NT2/D1 (cell line): ENCODE measurements around the gene EXOC2.

ENCODE experiments used
- SUZ12 ChIP-seq: IDR thresholded peaks from 2 replicates; pipeline ENCODE4 v1.6.1; 2011; ENCODE audit not compliant: insufficient read length, insufficient read depth; ENCODE audit errors: extremely low read depth
- YY1 ChIP-seq: IDR thresholded peaks from 2 replicates; pipeline ENCODE4 v1.6.1; 2011; ENCODE audit not compliant: insufficient read length, insufficient read depth
- ZNF274 ChIP-seq: IDR thresholded peaks from 2 replicates; pipeline ENCODE4 v1.6.1; 2011; ENCODE audit warnings: mild to moderate bottlenecking, low read depth, low read length

GRCh38 chr6:656460-657252 is 36.3 kb downstream of the EXOC2 start, which contains the start of gene HUS1B:
- TF ChIP-seq ZNF274 (no peak), YY1 (no peak), SUZ12 (no peak)
